CD4-positive, alpha-beta T cell treated with Interleukin-17A for 4 hours (primary cell): ENCODE measurements around the gene NAA80.

Source experiments
- DNase-seq: peaks from one replicate; pipeline ENCODE4 v3.0.0-alpha.2; 2020; ENCODE audit warnings: mixed read lengths

The NAA80 gene

DNA sequence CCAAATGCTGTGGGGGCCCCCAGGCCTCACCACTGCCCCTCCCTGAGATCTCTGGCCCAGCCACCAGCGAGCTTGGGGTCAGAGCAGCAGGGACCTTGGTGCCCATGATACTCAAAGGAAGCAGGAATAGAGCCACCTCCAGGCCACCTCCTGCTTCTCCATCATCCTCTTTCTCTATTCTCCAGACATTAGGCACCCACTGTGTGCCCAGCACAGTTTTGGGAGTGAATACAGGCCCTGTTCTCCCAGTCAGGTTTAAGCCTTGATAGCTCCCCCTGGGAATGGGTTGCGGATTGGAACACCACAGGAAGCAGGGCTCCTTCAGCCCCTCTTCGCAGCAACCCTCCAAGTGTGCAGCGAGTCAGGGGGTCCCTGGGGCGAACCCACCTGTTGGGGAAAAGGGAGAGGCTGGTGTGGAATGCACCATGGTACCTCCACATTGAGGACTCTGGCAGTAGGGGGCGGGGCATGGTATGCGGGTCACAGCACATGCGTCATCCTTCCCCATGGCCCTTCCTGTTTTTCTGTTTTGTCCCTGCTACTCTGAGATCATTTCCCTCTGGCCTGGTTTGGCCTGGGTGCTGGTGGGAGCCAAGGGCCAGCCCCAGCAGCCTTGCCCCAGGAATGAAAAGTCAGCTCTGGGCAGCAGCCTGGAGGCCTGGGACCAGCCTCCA, 44.5 kb downstream of the NAA80 start:
- no peak for DNase-seq

DNA sequence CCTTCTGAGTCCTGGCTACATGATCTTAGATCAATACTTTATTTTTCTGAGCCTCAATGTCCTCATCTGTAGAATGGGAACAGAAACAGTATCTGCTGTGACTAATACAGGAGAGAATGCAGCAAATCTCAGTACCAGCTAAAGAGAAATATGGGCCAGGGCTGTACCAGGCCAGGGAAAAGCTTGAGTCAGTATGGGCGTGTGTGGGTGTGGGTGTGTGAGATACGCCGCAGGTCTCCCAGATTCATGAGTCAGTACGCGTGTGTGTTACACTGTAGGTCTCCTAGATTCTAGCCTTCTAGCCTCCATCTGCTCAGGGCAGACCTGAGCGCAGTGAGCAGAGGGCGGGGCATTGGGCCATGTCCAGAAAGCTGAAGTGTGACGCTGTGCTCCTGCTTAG, 48.0 kb downstream of the NAA80 start:
- no peak for DNase-seq

DNA sequence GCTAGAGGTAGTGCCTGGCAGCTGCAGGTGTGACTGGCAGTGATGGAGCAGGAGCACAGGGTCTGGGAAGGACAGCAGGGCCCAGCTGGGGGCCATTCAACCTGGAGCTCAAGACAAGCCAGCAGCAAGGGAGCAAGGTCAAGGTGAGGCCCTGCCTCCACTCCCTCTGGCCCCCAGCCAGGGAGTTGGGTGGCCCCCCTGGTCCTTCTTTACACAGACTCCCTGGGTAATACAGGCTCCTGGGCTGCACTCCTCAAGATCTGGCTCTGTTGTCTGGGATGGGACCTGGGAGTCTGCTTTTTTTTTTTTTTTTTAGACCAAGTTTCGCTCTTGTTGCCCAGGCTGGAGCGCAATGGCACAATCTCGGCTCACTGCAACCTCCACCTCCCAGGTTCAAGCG, 48.7 kb downstream of the NAA80 start:
- no peak for DNase-seq

DNA sequence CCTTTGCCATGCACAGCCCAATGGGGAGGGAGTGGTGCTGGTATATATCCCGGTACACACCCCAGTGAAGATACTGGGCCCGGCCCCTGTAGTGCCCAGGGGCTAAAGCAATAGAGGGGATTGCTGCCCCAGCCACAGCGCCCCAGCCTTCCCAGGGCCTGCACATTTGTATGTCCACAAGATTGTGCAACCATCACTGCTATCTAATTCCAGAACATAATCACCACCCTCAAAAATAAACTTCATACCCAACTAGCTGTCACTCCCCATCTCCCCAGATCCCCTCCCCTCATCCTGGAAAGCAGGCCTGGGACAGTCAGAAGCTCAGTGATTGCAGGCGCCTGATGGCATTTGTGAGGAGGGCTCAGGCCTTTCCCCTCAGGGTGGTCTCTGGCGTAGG, 49.7 kb downstream of the NAA80 start:
- no peak for DNase-seq

DNA sequence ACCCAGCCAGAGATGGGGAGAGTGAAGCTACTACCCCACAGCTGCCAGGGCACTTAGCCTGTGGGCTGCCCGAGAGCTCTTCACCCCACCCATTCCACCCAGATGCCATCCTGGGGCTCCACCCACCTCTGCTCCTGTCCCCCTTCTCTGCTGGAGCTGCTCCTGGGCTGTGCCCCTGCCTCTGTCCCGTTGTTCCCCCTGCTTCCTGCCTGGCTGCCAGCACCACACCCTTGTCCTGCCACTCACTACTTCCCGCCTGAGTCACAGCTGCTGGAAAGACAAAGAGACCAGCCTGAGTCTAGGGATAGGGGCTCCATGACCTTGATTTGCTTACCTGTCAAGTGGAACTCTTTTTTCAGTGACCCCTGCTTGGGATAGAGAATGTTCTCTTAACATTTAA, 50.8 kb downstream of the NAA80 start:
- DNase-seq, result no peak

DNA sequence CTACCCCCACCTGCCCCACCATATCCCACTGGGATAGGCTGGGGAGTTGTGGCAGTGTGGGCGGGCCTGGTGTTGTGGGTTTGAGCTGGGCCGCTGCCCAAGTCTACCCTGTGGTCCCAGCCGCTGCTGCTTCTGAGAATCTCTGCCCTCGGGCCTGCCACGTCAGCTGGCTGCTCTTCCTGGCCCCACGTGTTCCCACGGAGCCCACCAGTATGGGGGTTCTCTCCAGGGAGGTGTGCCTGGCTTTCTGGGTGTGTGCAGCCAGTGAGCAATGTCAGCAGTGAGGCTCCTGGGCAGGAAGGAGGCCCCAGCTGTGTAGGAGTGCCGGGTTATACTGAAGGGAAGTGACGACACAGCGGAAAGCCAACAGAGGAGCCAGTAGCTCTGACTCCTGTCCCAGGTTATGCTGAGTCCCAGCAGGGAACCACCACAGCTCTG, 52.7 kb downstream of the NAA80 start:
- DNase-seq, result peak; percentile 82
